Loucy (cell line): Measurements from ENCODE around the gene BTBD9.

Experiments used
- H2AFZ ChIP-seq: fragments of 200-600 bp; sonication (generic); 2 replicates; pipeline ENCODE4 v1.6.0; 2016; ENCODE audit warnings: antibody characterized with exemption, mild to moderate bottlenecking, low read length, moderate library complexity
- H3F3A ChIP-seq: fragments of 200-600 bp; 2 replicates; pipeline ENCODE4 v1.6.0; 2016; ENCODE audit warnings: antibody characterized with exemption, low read depth, mild to moderate bottlenecking
- H3K27me3 ChIP-seq: fragments of 200-600 bp; sonication (generic); 2 replicates; pipeline ENCODE4 v1.6.1; 2014; ENCODE audit warnings: low read length, mild to moderate bottlenecking; ENCODE audit not compliant: insufficient read depth, poor library complexity, severe bottlenecking
- H3K36me3 ChIP-seq: fragments of 200-600 bp; sonication (generic); 2 replicates; pipeline ENCODE4 v1.6.1; 2016; ENCODE audit warnings: low read length; ENCODE audit not compliant: insufficient read depth
- H3K4me1 ChIP-seq: fragments of 200-600 bp; sonication (generic); 2 replicates; pipeline ENCODE4 v1.5.1; 2014; ENCODE audit warnings: low read length, mild to moderate bottlenecking; ENCODE audit not compliant: insufficient read depth, poor library complexity, severe bottlenecking
- H3K4me2 ChIP-seq: fragments of 200-600 bp; sonication (generic); 2 replicates; pipeline ENCODE4 v1.6.0; 2014; ENCODE audit warnings: antibody characterized with exemption, low read length, low read depth, mild to moderate bottlenecking; ENCODE audit not compliant: poor library complexity, severe bottlenecking
- H3K4me3 ChIP-seq: fragments of 200-600 bp; sonication (generic); 2 replicates; pipeline ENCODE4 v1.5.1; 2014; ENCODE audit warnings: low read length, mild to moderate bottlenecking, mixed read lengths; ENCODE audit not compliant: poor library complexity, severe bottlenecking
- H3K79me2 ChIP-seq: fragments of 200-600 bp; sonication (generic); 2 replicates; pipeline ENCODE4 v1.6.1; 2014; ENCODE audit warnings: low read length; ENCODE audit not compliant: insufficient read depth
- H3K9ac ChIP-seq: fragments of 200-600 bp; sonication (generic); 2 replicates; pipeline ENCODE4 v1.6.0; 2014; ENCODE audit warnings: mild to moderate bottlenecking, low read depth, low read length, moderate library complexity; ENCODE audit not compliant: poor library complexity, severe bottlenecking
- H3K9me2 ChIP-seq: fragments of 200-600 bp; sonication (generic); replicated peaks from 2 replicates; pipeline ENCODE4 v1.6.1; 2016; ENCODE audit warnings: low read depth, low read length, mixed read lengths
- H3K9me3 ChIP-seq: fragments of 200-600 bp; sonication (generic); 2 replicates; pipeline ENCODE4 v1.6.1; 2014; ENCODE audit warnings: mild to moderate bottlenecking, antibody characterized with exemption, low read length, low read depth; ENCODE audit not compliant: insufficient read depth
- H4K20me1 ChIP-seq: fragments of 200-600 bp; sonication (generic); 2 replicates; pipeline ENCODE4 v1.6.0; 2014; ENCODE audit warnings: antibody characterized with exemption, low read length, mild to moderate bottlenecking; ENCODE audit not compliant: insufficient read depth, poor library complexity, severe bottlenecking
- EZH2phosphoT487 ChIP-seq: fragments of 200-600 bp; IDR thresholded peaks from 2 replicates; pipeline ENCODE4 v1.6.1; 2018; ENCODE audit warnings: antibody characterized with exemption, mild to moderate bottlenecking, moderate library complexity, borderline replicate concordance
- TF ChIP-seq, protein P1 (sequence below): fragments of 200-600 bp; sonication (generic); conservative IDR thresholded peaks from 2 replicates; pipeline ENCODE4 v1.5.1; 2014; ENCODE audit warnings: mild to moderate bottlenecking, antibody characterized with exemption, low read length

The BTBD9 gene

DNA sequence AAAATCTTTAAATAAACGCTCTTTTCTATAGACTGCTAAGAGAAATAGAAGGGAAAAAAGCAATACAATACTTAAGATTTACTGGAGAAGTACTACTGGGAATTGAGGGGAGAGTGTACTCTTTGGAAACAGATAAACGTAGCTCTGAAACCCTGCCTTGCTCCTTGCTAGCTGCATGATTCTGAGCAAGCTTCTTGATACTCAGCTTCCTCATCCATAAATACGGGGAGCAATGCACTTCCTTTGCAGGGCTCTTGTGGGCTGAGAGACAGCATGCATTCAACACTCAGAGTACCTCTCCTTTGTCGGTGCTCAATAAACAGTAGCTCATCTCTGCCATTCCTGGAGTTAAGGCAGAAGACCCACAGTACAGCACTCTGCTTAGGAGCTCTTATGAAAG, 159.7 kb downstream of the BTBD9 start:
- Histone ChIP-seq H3K4me3 (no peak overlapping the region), H3K9ac (no peak overlapping the region), H3K4me2 (no peak overlapping the region), H3K27me3 (no peaks in the 10 kb centered on the region), H2AFZ (no peak overlapping the region), H3K36me3 (no peaks in the 10 kb centered on the region), H3K79me2 (no peaks in the 10 kb centered on the region), H3K9me3 (no peaks in the 10 kb centered on the region), H4K20me1 (no peaks in the 10 kb centered on the region), H3K4me1 (peaks cover 60% of the 10 kb centered on the region), H3K9me2 (no peaks in the 10 kb centered on the region), H3F3A (no peaks in the 10 kb centered on the region)
- TF ChIP-seq, protein P1, sequence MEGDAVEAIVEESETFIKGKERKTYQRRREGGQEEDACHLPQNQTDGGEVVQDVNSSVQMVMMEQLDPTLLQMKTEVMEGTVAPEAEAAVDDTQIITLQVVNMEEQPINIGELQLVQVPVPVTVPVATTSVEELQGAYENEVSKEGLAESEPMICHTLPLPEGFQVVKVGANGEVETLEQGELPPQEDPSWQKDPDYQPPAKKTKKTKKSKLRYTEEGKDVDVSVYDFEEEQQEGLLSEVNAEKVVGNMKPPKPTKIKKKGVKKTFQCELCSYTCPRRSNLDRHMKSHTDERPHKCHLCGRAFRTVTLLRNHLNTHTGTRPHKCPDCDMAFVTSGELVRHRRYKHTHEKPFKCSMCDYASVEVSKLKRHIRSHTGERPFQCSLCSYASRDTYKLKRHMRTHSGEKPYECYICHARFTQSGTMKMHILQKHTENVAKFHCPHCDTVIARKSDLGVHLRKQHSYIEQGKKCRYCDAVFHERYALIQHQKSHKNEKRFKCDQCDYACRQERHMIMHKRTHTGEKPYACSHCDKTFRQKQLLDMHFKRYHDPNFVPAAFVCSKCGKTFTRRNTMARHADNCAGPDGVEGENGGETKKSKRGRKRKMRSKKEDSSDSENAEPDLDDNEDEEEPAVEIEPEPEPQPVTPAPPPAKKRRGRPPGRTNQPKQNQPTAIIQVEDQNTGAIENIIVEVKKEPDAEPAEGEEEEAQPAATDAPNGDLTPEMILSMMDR: no peak
- TF ChIP-seq EZH2phosphoT487: no peak

DNA sequence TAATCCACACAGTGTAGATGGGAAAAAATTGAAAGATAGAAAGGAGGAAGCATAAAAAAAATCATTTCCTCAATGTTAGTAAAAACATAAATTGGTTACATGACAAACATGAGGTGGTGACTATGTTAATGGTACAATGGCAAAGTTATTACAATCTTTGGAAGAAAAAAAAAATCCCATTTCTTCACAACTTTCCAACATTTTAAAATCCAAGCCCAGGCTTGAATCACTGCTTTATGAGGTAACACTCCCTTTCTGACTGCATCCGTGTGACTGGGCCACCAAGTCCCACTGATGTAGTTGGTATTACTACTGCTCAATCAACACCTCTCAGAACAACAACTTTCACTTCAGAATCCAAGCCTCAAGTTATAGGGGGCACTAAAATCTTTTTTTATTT, 160.4 kb downstream of the BTBD9 start:
- H3K4me2 ChIP-seq: no peak overlapping the region

DNA sequence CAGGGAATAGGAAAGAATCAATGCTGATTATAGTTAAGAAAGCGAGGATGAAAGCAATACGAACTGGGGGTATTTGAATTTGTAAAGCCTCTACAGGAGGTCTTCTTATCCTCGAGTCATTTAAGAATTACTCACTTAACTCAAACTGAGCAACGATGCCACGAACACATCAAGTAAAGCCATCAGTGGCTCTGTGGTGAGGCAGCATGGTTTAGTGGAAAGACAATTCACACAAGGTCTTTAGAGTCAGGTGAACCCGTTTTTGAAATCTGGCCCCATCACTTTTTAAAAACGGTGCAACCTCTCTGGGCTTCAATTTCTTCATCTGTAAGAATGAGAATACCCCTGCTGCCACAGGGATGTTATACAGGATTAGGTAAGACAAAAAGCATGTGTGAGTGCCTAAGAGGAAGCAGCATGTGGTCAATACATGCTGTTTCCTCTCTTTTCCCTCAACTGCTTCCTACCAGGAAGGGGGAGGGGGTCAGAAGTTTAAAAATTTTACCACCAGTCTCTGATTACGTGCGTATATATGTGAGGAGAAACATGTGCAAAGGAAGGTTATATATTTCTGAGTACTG, 162.0 kb downstream of the BTBD9 start:
- Histone ChIP-seq H3K4me1 (peaks cover 40% of the 10 kb centered on the region), H2AFZ (no peak overlapping the region), H3K36me3 (no peaks in the 10 kb centered on the region), H3K4me2 (no peak overlapping the region), H3K9ac (no peak overlapping the region), H3K79me2 (no peaks in the 10 kb centered on the region), H3K4me3 (no peak overlapping the region), H3K9me2 (no peaks in the 10 kb centered on the region), H3K9me3 (no peaks in the 10 kb centered on the region), H3K27me3 (no peaks in the 10 kb centered on the region), H3F3A (no peaks in the 10 kb centered on the region), H4K20me1 (no peaks in the 10 kb centered on the region)
- TF ChIP-seq, protein P1: no peak
- no peak for TF ChIP-seq EZH2phosphoT487

More for the DNA sequence above, 160.4 kb downstream of the BTBD9 start:
- TF ChIP-seq, protein P1: no peak
- TF ChIP-seq EZH2phosphoT487: no peak
- H2AFZ ChIP-seq: no peak overlapping the region
- H3K27me3 ChIP-seq: no peaks in the 10 kb centered on the region
- H3K79me2 ChIP-seq: no peaks in the 10 kb centered on the region
- no peak overlapping the region for H3K9ac ChIP-seq
- H4K20me1 ChIP-seq: no peaks in the 10 kb centered on the region
- no peaks in the 10 kb centered on the region for H3K36me3 ChIP-seq
- no peaks in the 10 kb centered on the region for H3K9me3 ChIP-seq
- no peaks in the 10 kb centered on the region for H3K9me2 ChIP-seq
- no peaks in the 10 kb centered on the region for H3F3A ChIP-seq
- no peak overlapping the region for H3K4me3 ChIP-seq
- H3K4me1 ChIP-seq: peaks cover 53% of the 10 kb centered on the region
